GM21576 (cell line): Measurements from ENCODE around the gene ZNF487.
A peak's percentile ranks its signal among the peaks of the same experiment; 100 is the strongest.
"Not testable (repeated sequence)": the region's sequence is repeated elsewhere in the genome, so short reads cannot be mapped to it uniquely, and the experiment has no call there.

ENCODE experiments used
- ATAC-seq: cut with Tn5 transposase; IDR thresholded peaks from one replicate; pipeline ENCODE4 v1.9.1; 2021; ENCODE audit warnings: mild to moderate bottlenecking, moderate library complexity; ENCODE audit not compliant: unreplicated experiment

The ZNF487 gene

GRCh38 chr10:43436291-43437140 is at the start of gene ZNF487:
ZNF487 (plus strand) TSS chr10:43437111; CDS start chr10:43475814, 38,703 bp downstream.
- peak; percentile 95 for ATAC-seq

- ATAC-seq: no peak
Measured at GRCh38 chr10:43387678-43388032, 49.3 kb upstream of the ZNF487 start.

GRCh38 chr10:43389867-43390266 is 47.0 kb upstream of the ZNF487 start:
- ATAC-seq: no peak

GRCh38 chr10:43390333-43390732 is 46.6 kb upstream of the ZNF487 start:
- no peak for ATAC-seq

GRCh38 chr10:43390759-43391158 is 46.2 kb upstream of the ZNF487 start:
- ATAC-seq: no peak

GRCh38 chr10:43391496-43391895 is 45.4 kb upstream of the ZNF487 start:
- ATAC-seq: no peak

GRCh38 chr10:43392748-43393147 is 44.2 kb upstream of the ZNF487 start:
- no peak for ATAC-seq

GRCh38 chr10:43393186-43393585 is 43.7 kb upstream of the ZNF487 start:
- ATAC-seq: not testable (repeated sequence)

- no peak for ATAC-seq
Measured at GRCh38 chr10:43393606-43394360, 43.1 kb upstream of the ZNF487 start.

- no peak for ATAC-seq
Measured at GRCh38 chr10:43394868-43395267, 42.0 kb upstream of the ZNF487 start.

GRCh38 chr10:43395571-43396060 is 41.3 kb upstream of the ZNF487 start:
- ATAC-seq: no peak

GRCh38 chr10:43396061-43396927 is 40.6 kb upstream of the ZNF487 start:
- ATAC-seq: peak; percentile 35

GRCh38 chr10:43396928-43397624 is 39.8 kb upstream of the ZNF487 start:
- ATAC-seq: peak; percentile 77

GRCh38 chr10:43398939-43399319 is 38.0 kb upstream of the ZNF487 start:
- no peak for ATAC-seq

GRCh38 chr10:43399320-43400310 is 37.3 kb upstream of the ZNF487 start:
- no peak for ATAC-seq

- no peak for ATAC-seq
Measured at GRCh38 chr10:43401627-43402026, 35.3 kb upstream of the ZNF487 start.

- ATAC-seq: no peak
Measured at GRCh38 chr10:43402176-43402575, 34.7 kb upstream of the ZNF487 start.

GRCh38 chr10:43402880-43403452 is 33.9 kb upstream of the ZNF487 start:
- no peak for ATAC-seq
